Subcutaneous abdominal adipose tissue (tissue), 5 donors: ENCODE measurements around the gene CCDC92.
"Not testable (repeated sequence)": the region's sequence is repeated elsewhere in the genome, so short reads cannot be mapped to it uniquely, and the experiment has no call there.

Experiments used
- H3K27ac ChIP-seq: one replicate; pipeline ENCODE4 v1.7.0; 2013; ENCODE audit warnings: low read depth, mild to moderate bottlenecking, inconsistent platforms, low read length, moderate library complexity
- H3K27me3 ChIP-seq, 5 donors: one replicate each; pipeline ENCODE4 v1.7.0; 2013; ENCODE audit warnings: low read length in 5 of 5, inconsistent platforms in 1 of 5; ENCODE audit not compliant: control insufficient read depth in 5 of 5, insufficient read depth in 4 of 5
- H3K36me3 ChIP-seq, 5 donors: one replicate each; pipeline ENCODE4 v1.7.0; 2013; ENCODE audit warnings: low read length in 5 of 5; ENCODE audit not compliant: control insufficient read depth in 5 of 5, insufficient read depth in 5 of 5
- H3K4me1 ChIP-seq, 5 donors: one replicate each; pipeline ENCODE4 v1.7.0; 2013; ENCODE audit warnings: low read length in 5 of 5, mild to moderate bottlenecking in 3 of 5, moderate library complexity in 1 of 5; ENCODE audit not compliant: control insufficient read depth in 5 of 5, insufficient read depth in 5 of 5
- H3K4me3 ChIP-seq, 5 donors: one replicate each; pipeline ENCODE4 v1.7.0; 2013; ENCODE audit warnings: low read length in 5 of 5, low read depth in 1 of 5
- H3K9ac ChIP-seq, 5 donors: one replicate each; pipeline ENCODE4 v1.7.0; 2013; ENCODE audit warnings: low read length in 5 of 5, mild to moderate bottlenecking in 4 of 5, moderate library complexity in 3 of 5
- H3K9me3 ChIP-seq, 5 donors: one replicate each; pipeline ENCODE4 v1.7.0; 2013; ENCODE audit warnings: low read length in 5 of 5; ENCODE audit not compliant: control insufficient read depth in 5 of 5
- donor health status: healthy.
- donor health status: healthy.
- donor health status: healthy.
- donor health status: healthy.
- donor health status: healthy.

CCDC92 gene

DNA sequence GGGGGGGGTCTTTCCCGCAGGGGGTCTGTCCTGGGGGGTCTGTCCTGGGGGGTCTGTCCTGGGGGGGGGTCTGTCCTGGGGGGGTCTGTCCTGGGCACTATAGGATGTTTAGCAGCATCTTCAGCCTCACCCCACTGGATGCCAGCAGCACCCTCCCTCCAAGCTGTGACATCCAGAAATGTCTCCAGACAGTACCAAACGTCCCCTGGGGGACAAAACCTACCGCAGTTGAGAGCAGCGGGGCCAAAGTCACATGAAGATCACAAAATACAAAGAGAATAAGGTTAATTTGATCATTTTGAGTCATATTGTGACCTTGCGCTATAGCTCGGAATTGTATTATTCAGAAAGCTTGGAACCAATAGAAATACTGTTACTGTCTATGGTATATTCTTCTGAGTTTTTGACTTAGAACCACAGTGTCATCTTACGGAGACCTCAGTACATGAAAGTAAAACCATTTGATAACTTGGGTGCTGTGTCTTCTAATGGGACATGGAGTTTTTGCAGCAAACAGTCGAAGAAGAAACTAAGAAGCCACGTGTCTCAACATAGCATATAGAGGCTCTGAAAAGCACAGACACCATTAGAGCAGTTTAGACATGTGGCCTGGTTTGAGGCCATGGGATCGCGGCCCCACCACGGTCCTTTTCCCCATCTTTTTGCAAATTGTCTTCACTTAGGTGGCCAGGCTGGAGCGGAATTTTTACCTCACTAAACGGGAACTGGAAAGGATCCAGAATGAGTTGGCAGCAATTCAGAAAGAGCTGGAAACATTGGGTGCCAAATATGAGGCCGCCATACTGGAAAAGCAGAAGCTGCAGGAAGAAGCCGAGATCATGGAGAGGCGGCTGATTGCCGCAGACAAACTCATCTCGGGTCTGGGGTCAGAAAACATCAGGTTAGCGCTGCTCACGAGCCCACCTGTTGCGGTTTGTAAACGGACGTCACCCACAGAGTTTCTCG is 59.9 kb downstream of the CCDC92 start:
- no peak overlapping the region for H3K4me3 ChIP-seq
- peaks cover 0 to 19% (median 14%) of the 10 kb centered on the region in 5 donors for H3K27me3 ChIP-seq
- H3K4me1 ChIP-seq: peaks cover 0 to 2% (median 2%) of the 10 kb centered on the region in 5 donors
- no peak overlapping the region for H3K27ac ChIP-seq
- no peak overlapping the region for H3K9ac ChIP-seq
- H3K36me3 ChIP-seq: no peaks in the 10 kb centered on the region
- H3K9me3 ChIP-seq: no peaks in the 10 kb centered on the region

- not testable (repeated sequence) for H3K4me3 ChIP-seq, H3K9me3 ChIP-seq, H3K4me1 ChIP-seq, H3K9ac ChIP-seq, H3K36me3 ChIP-seq, H3K27ac ChIP-seq
- peaks cover 0 to 17% (median 6%) of the 10 kb centered on the region in 5 donors for H3K27me3 ChIP-seq
These were observed 60.8 kb downstream of the CCDC92 start for GRCh38 chr12:123911672-123912409.

GRCh38 chr12:123910761-123911193 is 61.9 kb downstream of the CCDC92 start:
- no peaks in the 10 kb centered on the region for H3K9me3 ChIP-seq
- no peak overlapping the region for H3K9ac ChIP-seq

DNA sequence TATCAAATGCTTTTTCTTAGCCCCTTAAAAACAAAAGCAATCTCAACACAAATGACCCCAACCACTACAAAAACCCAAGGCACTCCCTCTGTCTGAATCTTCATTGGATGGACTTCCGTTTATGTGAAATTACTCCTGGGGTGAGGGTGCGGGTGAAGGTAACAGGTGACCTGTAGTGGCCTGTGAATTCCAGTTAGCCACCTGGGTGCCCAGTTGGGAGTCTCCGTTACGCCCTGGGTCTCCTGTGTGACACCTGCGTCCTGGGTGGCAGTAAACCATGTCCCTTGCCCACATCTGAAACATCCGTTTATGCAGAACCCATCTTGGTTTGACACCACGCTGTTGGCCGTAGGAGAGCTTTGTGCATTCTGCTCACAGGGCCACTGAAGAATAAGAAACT is 62.6 kb downstream of the CCDC92 start:
- no peaks in the 10 kb centered on the region for H3K9me3 ChIP-seq
- H3K27me3 ChIP-seq: peaks cover 0 to 9% (median 2%) of the 10 kb centered on the region in 5 donors
- no peaks in the 10 kb centered on the region for H3K36me3 ChIP-seq
- H3K9ac ChIP-seq: no peak overlapping the region
- H3K4me1 ChIP-seq: peaks cover 0 to 5% (median 5%) of the 10 kb centered on the region in 5 donors
- H3K27ac ChIP-seq: no peak overlapping the region
- H3K4me3 ChIP-seq: no peak overlapping the region

More at GRCh38 chr12:123910761-123911193, 61.9 kb downstream of the CCDC92 start:
- no peak overlapping the region for H3K4me3 ChIP-seq
- H3K27me3 ChIP-seq: peaks cover 0 to 13% (median 2%) of the 10 kb centered on the region in 5 donors
- H3K27ac ChIP-seq: no peak overlapping the region
- peaks cover 0 to 5% (median 5%) of the 10 kb centered on the region in 5 donors for H3K4me1 ChIP-seq
- H3K36me3 ChIP-seq: no peaks in the 10 kb centered on the region

DNA sequence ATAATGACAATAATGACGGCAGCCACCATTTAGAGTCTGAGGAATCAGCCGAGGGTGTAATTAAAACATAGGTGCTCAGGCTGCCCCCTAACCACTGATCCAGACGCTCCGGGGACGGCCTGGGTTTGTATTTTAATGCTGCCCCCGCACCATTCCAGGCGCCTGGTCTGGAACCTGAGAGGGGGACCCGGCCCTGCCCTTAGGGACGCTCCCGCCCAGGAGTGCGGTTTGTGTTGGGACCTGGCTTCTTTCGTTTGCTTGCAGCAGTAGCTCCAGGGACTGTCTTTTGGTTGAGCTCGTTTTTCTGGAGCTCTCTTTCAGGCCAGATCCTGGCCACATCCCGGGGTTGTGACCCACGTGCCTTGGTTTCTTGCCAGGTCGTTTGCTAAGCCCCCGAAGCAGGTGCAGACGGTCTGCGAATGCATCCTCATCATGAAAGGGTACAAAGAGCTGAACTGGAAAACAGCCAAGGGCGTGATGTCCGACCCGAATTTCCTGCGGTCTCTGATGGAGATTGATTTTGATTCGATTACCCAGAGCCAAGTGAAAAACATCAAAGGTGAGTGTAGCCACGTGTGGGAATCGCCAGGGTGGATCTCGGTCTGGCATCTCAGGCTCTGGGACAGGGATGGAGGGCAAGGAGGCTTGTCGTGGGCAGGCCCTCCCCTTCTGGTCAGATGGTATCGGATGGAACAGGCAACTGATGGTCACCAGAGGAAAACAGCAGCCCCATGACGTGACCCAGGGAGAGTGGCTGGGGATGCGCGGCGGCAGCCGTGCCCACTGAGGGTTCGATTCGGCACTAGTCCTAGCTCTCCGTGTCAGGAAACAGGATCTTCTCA is 63.5 kb downstream of the CCDC92 start:
- peaks cover 0 to 1% (median 0%) of the 10 kb centered on the region in 5 donors for H3K27me3 ChIP-seq
- no peak overlapping the region for H3K4me3 ChIP-seq
- no peaks in the 10 kb centered on the region for H3K9me3 ChIP-seq
- no peaks in the 10 kb centered on the region for H3K36me3 ChIP-seq
- peaks cover 0 to 5% (median 5%) of the 10 kb centered on the region in 5 donors for H3K4me1 ChIP-seq
- no peak overlapping the region for H3K27ac ChIP-seq
- no peak overlapping the region for H3K9ac ChIP-seq

GRCh38 chr12:123907726-123908476 is 64.7 kb downstream of the CCDC92 start:
- Histone ChIP-seq H3K36me3 (no peaks in the 10 kb centered on the region), H3K9me3 (no peaks in the 10 kb centered on the region), H3K4me1 (peaks cover 0 to 5% (median 5%) of the 10 kb centered on the region in 5 donors), H3K9ac (peak overlapping the region in 1 of 5 donors; percentile 41), H3K27ac (no peak overlapping the region), H3K4me3 (no peak overlapping the region), H3K27me3 (peaks cover 0 to 6% (median 3%) of the 10 kb centered on the region in 5 donors)

DNA sequence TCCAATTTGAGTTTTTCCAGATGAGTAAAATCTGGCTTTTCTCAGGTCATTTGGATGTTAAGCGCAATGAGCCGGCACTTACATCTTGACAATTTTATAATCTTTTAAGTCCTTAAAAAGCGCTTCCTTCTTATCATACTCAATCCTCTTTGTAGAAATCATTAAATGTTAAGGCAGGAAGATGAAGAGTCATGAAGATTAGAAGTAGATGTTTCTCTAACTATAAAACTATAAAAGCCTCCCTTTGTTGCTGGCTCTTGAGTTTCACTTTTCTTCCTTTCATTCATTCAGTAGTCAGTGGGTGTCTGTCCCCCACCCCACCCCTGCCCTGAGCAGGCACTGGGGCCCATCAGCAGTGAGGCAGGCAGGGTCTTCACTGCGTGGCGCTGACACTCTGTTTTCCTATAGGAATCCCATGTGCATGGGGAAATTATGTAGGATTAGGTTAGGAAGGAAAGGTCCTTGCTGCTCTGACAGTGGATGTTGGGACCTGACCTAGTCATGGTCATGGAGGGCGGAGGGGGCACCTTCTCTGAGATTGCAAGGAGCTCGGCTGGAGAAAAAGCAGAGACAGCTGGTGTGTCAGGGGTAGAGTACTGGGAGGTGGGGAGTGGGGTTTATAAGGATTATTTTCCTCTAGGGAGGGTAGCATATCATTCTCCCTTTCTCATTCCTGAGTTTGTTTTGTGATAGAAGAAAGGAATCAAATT is 65.8 kb downstream of the CCDC92 start:
- no peak overlapping the region for H3K9ac ChIP-seq
- H3K4me3 ChIP-seq: no peak overlapping the region

DNA sequence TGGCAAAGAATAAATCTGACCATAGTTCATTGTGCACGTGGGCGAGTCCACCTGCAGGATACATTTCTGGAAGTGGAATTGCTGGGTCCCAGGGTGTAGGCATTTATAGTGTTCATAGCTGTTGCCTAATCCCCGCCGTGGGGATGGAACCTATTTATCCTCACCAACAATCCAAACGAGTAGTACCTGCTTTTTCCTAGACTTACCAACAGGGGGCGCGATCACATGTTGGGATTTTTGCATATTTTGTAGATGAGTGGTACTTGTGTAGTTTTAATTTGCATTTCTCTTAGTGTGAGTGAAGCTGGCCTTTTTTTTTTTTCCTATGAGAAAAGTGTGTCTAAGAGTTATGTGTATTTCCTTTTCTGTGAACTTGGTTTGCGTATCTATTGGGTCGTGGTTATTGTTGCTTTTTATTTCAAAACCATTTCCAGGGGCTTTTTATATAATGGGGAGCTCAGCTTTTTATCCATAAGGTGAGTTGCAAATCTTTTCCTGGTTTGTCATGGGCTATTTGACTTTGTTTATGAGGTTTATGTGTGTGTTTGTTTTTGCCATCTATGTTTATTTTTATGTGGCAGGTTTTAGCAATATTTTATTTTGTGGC is 67.2 kb downstream of the CCDC92 start:
- Histone ChIP-seq H3K27ac (no peak overlapping the region), H3K9me3 (peaks cover 0 to 4% (median 0%) of the 10 kb centered on the region in 5 donors), H3K27me3 (peaks cover 0 to 10% (median 5%) of the 10 kb centered on the region in 5 donors), H3K9ac (no peak overlapping the region), H3K4me1 (peaks cover 0 to 5% (median 5%) of the 10 kb centered on the region in 5 donors), H3K4me3 (no peak overlapping the region), H3K36me3 (no peaks in the 10 kb centered on the region)

More for the DNA sequence above, 65.8 kb downstream of the CCDC92 start:
- Histone ChIP-seq H3K27me3 (peaks cover 0 to 6% (median 3%) of the 10 kb centered on the region in 5 donors), H3K36me3 (no peaks in the 10 kb centered on the region), H3K4me1 (peaks cover 0 to 5% (median 5%) of the 10 kb centered on the region in 5 donors), H3K27ac (no peak overlapping the region), H3K9me3 (no peaks in the 10 kb centered on the region)
